HEK293 (cell line): ENCODE results near the gene PRPSAP2.

Experiments
- KLF1 ChIP-seq: fragments of 450-650 bp; formaldehyde crosslinking; IDR thresholded peaks from 2 replicates; pipeline ENCODE4 v1.5.1; 2016; ENCODE audit warnings: missing biosample characterization, missing genetic modification characterization
- ZBTB8A ChIP-seq: fragments of 450-650 bp; formaldehyde crosslinking; IDR thresholded peaks from 2 replicates; pipeline ENCODE4 v1.5.1; 2016; ENCODE audit warnings: missing biosample characterization, missing genetic modification characterization
- ZIC2 ChIP-seq: fragments of 450-650 bp; formaldehyde crosslinking; IDR thresholded peaks from 2 replicates; pipeline ENCODE4 v1.5.1; 2016; ENCODE audit warnings: missing biosample characterization, missing genetic modification characterization
- ZNF2 ChIP-seq: fragments of 450-650 bp; formaldehyde crosslinking; IDR thresholded peaks from 2 replicates; pipeline ENCODE4 v1.5.1; 2016; ENCODE audit warnings: missing biosample characterization, missing genetic modification characterization
- ZNF501 ChIP-seq: fragments of 450-650 bp; formaldehyde crosslinking; IDR thresholded peaks from 2 replicates; pipeline ENCODE4 v1.5.1; 2016; ENCODE audit warnings: missing biosample characterization, missing genetic modification characterization
- ZNF791 ChIP-seq: fragments of 450-650 bp; formaldehyde crosslinking; IDR thresholded peaks from 2 replicates; pipeline ENCODE4 v1.5.1; 2016; ENCODE audit warnings: missing biosample characterization, missing genetic modification characterization
- TF ChIP-seq, protein P1 (sequence below): fragments of 450-650 bp; formaldehyde crosslinking; IDR thresholded peaks from 2 replicates; pipeline ENCODE4 v1.5.1; 2016; ENCODE audit warnings: missing biosample characterization, missing genetic modification characterization
- TF ChIP-seq, protein P2 (sequence below): fragments of 450-650 bp; formaldehyde crosslinking; IDR thresholded peaks from 2 replicates; pipeline ENCODE4 v1.5.1; 2017; ENCODE audit warnings: missing biosample characterization, missing genetic modification characterization
- TF ChIP-seq, protein P3 (sequence below): fragments of 450-650 bp; formaldehyde crosslinking; IDR thresholded peaks from 2 replicates; pipeline ENCODE4 v1.5.1; 2016; ENCODE audit warnings: missing biosample characterization, missing genetic modification characterization

DNA sequence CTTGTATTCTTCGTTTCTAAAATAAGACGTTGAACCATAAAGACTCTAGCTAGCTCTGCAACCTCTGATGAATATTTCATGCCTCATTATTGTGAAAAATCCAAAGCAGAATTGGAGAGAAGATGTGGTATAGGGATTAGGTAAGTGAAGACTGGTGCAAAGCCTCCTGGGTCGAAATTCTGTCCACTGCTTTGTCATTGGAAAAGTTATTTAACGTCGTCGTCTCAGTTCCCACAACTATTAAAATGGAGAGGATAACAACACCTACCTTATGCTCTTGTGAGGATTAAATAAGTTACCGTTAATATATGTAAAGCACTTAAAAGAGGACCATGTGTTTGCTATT is 1.4 kb upstream of the PRPSAP2 start:
- TF ChIP-seq ZNF2 (no peak), ZNF791 (tag by site-specific recombination) (no peak), ZIC2 (tag by site-specific recombination) (no peak), ZBTB8A (tag by site-specific recombination) (no peak), KLF1 (tag by site-specific recombination) (no peak), ZNF501 (tag by site-specific recombination) (no peak)
- TF ChIP-seq, protein P1, sequence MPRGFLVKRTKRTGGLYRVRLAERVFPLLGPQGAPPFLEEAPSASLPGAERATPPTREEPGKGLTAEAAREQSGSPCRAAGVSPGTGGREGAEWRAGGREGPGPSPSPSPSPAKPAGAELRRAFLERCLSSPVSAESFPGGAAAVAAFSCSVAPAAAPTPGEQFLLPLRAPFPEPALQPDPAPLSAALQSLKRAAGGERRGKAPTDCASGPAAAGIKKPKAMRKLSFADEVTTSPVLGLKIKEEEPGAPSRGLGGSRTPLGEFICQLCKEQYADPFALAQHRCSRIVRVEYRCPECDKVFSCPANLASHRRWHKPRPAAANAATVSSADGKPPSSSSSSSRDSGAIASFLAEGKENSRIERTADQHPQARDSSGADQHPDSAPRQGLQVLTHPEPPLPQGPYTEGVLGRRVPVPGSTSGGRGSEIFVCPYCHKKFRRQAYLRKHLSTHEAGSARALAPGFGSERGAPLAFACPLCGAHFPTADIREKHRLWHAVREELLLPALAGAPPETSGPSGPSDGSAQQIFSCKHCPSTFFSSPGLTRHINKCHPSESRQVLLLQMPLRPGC (tag by site-specific recombination) = no peak
- TF ChIP-seq, protein P2, sequence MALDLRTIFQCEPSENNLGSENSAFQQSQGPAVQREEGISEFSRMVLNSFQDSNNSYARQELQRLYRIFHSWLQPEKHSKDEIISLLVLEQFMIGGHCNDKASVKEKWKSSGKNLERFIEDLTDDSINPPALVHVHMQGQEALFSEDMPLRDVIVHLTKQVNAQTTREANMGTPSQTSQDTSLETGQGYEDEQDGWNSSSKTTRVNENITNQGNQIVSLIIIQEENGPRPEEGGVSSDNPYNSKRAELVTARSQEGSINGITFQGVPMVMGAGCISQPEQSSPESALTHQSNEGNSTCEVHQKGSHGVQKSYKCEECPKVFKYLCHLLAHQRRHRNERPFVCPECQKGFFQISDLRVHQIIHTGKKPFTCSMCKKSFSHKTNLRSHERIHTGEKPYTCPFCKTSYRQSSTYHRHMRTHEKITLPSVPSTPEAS (tag by site-specific recombination) = no peak
- TF ChIP-seq, protein P3, sequence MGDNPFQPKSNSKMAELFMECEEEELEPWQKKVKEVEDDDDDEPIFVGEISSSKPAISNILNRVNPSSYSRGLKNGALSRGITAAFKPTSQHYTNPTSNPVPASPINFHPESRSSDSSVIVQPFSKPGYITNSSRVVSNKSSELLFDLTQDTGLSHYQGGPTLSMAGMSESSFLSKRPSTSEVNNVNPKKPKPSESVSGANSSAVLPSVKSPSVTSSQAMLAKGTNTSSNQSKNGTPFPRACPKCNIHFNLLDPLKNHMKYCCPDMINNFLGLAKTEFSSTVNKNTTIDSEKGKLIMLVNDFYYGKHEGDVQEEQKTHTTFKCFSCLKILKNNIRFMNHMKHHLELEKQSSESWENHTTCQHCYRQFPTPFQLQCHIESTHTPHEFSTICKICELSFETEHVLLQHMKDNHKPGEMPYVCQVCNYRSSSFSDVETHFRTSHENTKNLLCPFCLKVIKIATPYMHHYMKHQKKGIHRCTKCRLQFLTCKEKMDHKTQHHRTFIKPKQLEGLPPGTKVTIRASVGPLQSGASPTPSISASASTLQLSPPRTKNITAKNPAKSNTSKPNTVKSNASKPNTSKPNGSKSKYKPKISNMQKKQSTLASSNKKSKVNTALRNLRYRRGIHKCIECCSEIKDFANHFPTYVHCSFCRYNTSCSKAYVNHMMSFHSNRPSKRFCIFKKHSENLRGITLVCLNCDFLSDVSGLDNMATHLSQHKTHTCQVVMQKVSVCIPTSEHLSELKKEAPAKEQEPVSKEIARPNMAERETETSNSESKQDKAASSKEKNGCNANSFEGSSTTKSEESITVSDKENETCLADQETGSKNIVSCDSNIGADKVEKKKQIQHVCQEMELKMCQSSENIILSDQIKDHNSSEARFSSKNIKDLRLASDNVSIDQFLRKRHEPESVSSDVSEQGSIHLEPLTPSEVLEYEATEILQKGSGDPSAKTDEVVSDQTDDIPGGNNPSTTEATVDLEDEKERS (tag by site-specific recombination) = no peak
